H1 (cell line): ENCODE data around the gene QSOX2. TPM values are rescaled to one million over a fixed set of nuclear protein-coding genes. Genes with fewer than 3 reads are reported as not detected.

Source experiments
- CBX5 ChIP-seq: fragments of 300-800, 300-1000 bp; sonication (generic); IDR thresholded peaks from 2 replicates; pipeline ENCODE4 v1.7.1; 2016; ENCODE audit warnings: antibody characterized with exemption, low read length, low read depth
- CBX8 ChIP-seq: fragments of 300-800, 300-1000 bp; sonication (generic); IDR thresholded peaks from 2 replicates; pipeline ENCODE4 v1.7.1; 2016; ENCODE audit warnings: low read depth, low read length, borderline replicate concordance
- FOSL1 ChIP-seq: IDR thresholded peaks from 2 replicates; pipeline ENCODE4 v1.6.1; 2011; ENCODE audit warnings: mild to moderate bottlenecking, low read depth, low read length, moderate library complexity; ENCODE audit not compliant: insufficient read depth
- KDM4A ChIP-seq: IDR thresholded peaks from one replicate; pipeline ENCODE4 v1.7.1; 2012; ENCODE audit warnings: low read depth, mild to moderate bottlenecking, moderate library complexity, low read length, inconsistent platforms; ENCODE audit not compliant: severe bottlenecking
- MAFK ChIP-seq: IDR thresholded peaks from 2 replicates; pipeline ENCODE4 v1.6.1; 2012; ENCODE audit warnings: low read depth, mild to moderate bottlenecking, improper control_type of control experiment, low read length
- POLR2AphosphoS5 ChIP-seq: IDR thresholded peaks from 2 replicates; pipeline ENCODE4 v1.6.1; 2011; ENCODE audit warnings: low read depth, low read length
- SIN3A ChIP-seq, 2 experiments: IDR thresholded peaks in 1 of 2; conservative IDR thresholded peaks in 1 of 2; 2 replicates each; pipeline ENCODE4 v1.6.1; 2011 to 2012; ENCODE audit warnings: low read length in 2 of 2, improper control_type of control experiment in 1 of 2, low read depth in 1 of 2, mild to moderate bottlenecking in 1 of 2
- polyA plus RNA-seq, 7 experiments: library from polyadenylated mRNA; depleted of rRNA in 3 of 7; stranded (reverse) in 5 of 7; unstranded in 2 of 7; fragments of >200 nt in 5 of 7; fragments of 200-250 nt in 2 of 7; gene quantifications; 1 replicate in 5 of 7; 2 replicates in 1 of 7; 4 replicates in 1 of 7; pipeline versions ENCODE4 v1.2.1 to v1.2.3, GENCODE V29; 2011 to 2013; ENCODE audit warnings: missing spikeins in 2 of 7, mixed read lengths in 2 of 7
- total RNA-seq: library from RNA; stranded (reverse); fragmentation: NEBNext Ultra II Directional; extraction: Animal tissue kit (Norgen Biotek cat#: 25700); gene quantifications from 2 replicates; pipeline ENCODE4 v1.2.1, GENCODE V29; 2021
- TF ChIP-seq, protein P1 (sequence below): IDR thresholded peaks from 2 replicates; pipeline ENCODE4 v1.6.1; 2012; ENCODE audit warnings: inconsistent platforms

QSOX2 gene
- total and polyA plus RNA-seq, 2 of the 8 experiments (the other 6 are each of a cell fraction or from before 2014, with no cell fraction given), result 18.0 to 28.6 TPM

- TF ChIP-seq POLR2AphosphoS5 (no peak), MAFK (no peak), CBX8 (no peak), CBX5 (no peak), FOSL1 (no peak), KDM4A (no peak), SIN3A (conservative IDR thresholded peaks at IDR 0.05 in 1 of 2, IDR thresholded peaks at IDR 0.05 in 1 of 2; ENCODE audit: low read depth in 1 of 2, low read length in 2 of 2) (no peak)
- TF ChIP-seq, protein P1, sequence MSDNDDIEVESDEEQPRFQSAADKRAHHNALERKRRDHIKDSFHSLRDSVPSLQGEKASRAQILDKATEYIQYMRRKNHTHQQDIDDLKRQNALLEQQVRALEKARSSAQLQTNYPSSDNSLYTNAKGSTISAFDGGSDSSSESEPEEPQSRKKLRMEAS, result no peak
Measured at GRCh38 chr9:136160995-136161610, 84.5 kb downstream of the QSOX2 start (continued).
